Measurements from ENCODE around the gene CALML4. TPM values are rescaled to one million over a fixed set of nuclear protein-coding genes. Genes with fewer than 3 reads are reported as not detected.

CALML4 gene
- total RNA-seq, 3 donors from 2014 or later (not counting 1 experiment from before 2014, with no cell fraction given): 2.1 to 3.9 (median 3.7) TPM

- Histone ChIP-seq H3K27me3 (ENCODE audit: control insufficient read depth, insufficient read depth, low read length) (no peaks in the 10 kb centered on the region), H3K36me3 (ENCODE audit: control insufficient read depth, insufficient read depth, low read length) (peaks cover 4% of the 10 kb centered on the region), H3K27ac (ENCODE audit: low read length) (no peak overlapping the region), H3K9me3 (ENCODE audit: control insufficient read depth, insufficient read depth, low read length) (no peaks in the 10 kb centered on the region), H3K4me1 (ENCODE audit: control insufficient read depth, insufficient read depth, low read length) (no peaks in the 10 kb centered on the region), H3K4me3 (ENCODE audit: low read length) (no peak overlapping the region)
- peaks cover 9 to 14% of the 10 kb centered on the region in 2 donors for H3K4me1 Mint-ChIP-seq
- no peaks in the 10 kb centered on the region for H3K27me3 Mint-ChIP-seq (ENCODE audit: low read depth in 2 of 2)
- intact Hi-C loops (cut with micrococcal nuclease): no loop called here
- ATAC-seq (no peak), DNase-seq (no peak)
- H3K4me3 Mint-ChIP-seq: no peak overlapping the region
- WGBS (ENCODE audit: insufficient coverage): 94% methylated on average over 5 of the region's 6 CpGs
- no peaks in the 10 kb centered on the region for H3K9me3 Mint-ChIP-seq
- H3K27ac Mint-ChIP-seq: no peak overlapping the region
- no peak for TF ChIP-seq CTCF (IDR thresholded peaks at IDR 0.05)
- no peaks in the 10 kb centered on the region for H3K36me3 Mint-ChIP-seq
These were observed 15.8 kb upstream of the CALML4 start for GRCh38 chr15:68220967-68221366.

- H3K4me3 ChIP-seq (ENCODE audit: low read length): no peak overlapping the region
- Mint-ChIP-seq H3K4me1 (peaks cover 9 to 14% of the 10 kb centered on the region in 2 donors), H3K4me3 (no peak overlapping the region), H3K27me3 (ENCODE audit: low read depth in 2 of 2) (no peaks in the 10 kb centered on the region), H3K27ac (no peak overlapping the region), H3K36me3 (no peaks in the 10 kb centered on the region), H3K9me3 (no peaks in the 10 kb centered on the region)
- TF ChIP-seq CTCF (IDR thresholded peaks at IDR 0.05): no peak
- intact Hi-C loops (cut with micrococcal nuclease): no loop called here
- 91% methylated on average over 2 of the region's 2 CpGs for WGBS (ENCODE audit: insufficient coverage)
- peaks cover 4% of the 10 kb centered on the region for H3K36me3 ChIP-seq (ENCODE audit: control insufficient read depth, insufficient read depth, low read length)
- no peak overlapping the region for H3K27ac ChIP-seq (ENCODE audit: low read length)
- no peaks in the 10 kb centered on the region for H3K9me3 ChIP-seq (ENCODE audit: control insufficient read depth, insufficient read depth, low read length)
- H3K4me1 ChIP-seq (ENCODE audit: control insufficient read depth, insufficient read depth, low read length): no peaks in the 10 kb centered on the region
- no peak for DNase-seq
- H3K27me3 ChIP-seq (ENCODE audit: control insufficient read depth, insufficient read depth, low read length): no peaks in the 10 kb centered on the region
- no peak for ATAC-seq
These were observed 15.4 kb upstream of the CALML4 start for GRCh38 chr15:68220489-68220888.

DNA sequence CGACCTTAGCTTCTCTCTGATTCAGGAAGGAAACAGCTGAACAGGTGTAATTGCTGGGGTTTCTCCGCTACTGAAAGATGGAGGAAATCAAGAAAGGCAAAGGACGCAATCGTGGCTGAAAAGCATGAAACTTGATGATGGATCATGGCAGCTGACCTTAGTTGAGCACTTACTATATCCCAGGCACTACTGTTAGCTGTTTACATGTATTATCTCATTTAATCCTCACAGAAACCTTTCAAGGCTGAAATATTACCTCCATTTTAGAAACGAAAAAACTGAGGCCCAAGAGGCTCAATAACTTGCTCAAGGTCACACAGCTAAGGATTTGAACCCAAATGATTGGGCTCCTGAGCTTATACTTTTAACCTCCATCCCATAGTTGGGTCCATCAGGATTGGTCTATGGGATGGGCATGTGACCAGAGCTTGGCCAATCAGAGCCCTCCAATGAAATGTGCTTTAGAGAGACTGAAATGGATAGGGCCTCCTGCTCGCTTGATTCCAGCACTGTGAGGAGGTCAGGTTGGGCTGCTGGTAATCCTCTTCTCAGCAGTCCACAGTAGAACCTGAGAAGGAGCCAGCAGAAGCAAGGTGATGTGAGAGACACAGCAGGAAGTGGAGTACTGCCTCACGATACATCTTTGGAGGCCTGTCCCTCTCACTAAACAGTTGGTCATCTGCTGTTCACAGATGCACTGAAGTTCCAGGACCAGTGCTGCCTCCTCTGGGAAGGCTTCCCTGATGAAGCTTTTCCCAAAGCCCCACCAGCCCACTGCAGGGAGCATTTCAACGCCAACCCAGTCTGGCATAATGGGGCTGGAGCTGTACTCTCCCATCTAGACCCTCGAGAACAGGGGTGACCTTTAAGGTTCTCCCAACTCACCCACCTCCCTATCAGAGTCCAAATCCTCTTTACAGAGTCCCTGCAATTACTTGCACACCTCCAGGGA is 14.0 kb upstream of the CALML4 start:
- H3K27ac ChIP-seq (ENCODE audit: low read length): no peak overlapping the region
- Mint-ChIP-seq H3K4me1 (peaks cover 5% of the 10 kb centered on the region in 2 donors), H3K9me3 (no peaks in the 10 kb centered on the region), H3K4me3 (no peak overlapping the region), H3K36me3 (no peaks in the 10 kb centered on the region), H3K27ac (no peak overlapping the region), H3K27me3 (ENCODE audit: low read depth in 2 of 2) (no peaks in the 10 kb centered on the region)
- TF ChIP-seq CTCF (IDR thresholded peaks at IDR 0.05): no peak
- H3K4me1 ChIP-seq (ENCODE audit: control insufficient read depth, insufficient read depth, low read length): no peaks in the 10 kb centered on the region
- H3K36me3 ChIP-seq (ENCODE audit: control insufficient read depth, insufficient read depth, low read length): peaks cover 4% of the 10 kb centered on the region
- H3K9me3 ChIP-seq (ENCODE audit: control insufficient read depth, insufficient read depth, low read length): no peaks in the 10 kb centered on the region
- DNase-seq (no peak), ATAC-seq (no peak)
- H3K4me3 ChIP-seq (ENCODE audit: low read length): no peak overlapping the region
- H3K27me3 ChIP-seq (ENCODE audit: control insufficient read depth, insufficient read depth, low read length): no peaks in the 10 kb centered on the region
- intact Hi-C loops (cut with micrococcal nuclease): no loop called here
- WGBS (ENCODE audit: insufficient coverage): 94% methylated on average over 9 of the region's 9 CpGs
